GM19452 (cell line): ENCODE results near the gene DCDC1.
"Not testable (repeated sequence)": the region's sequence is repeated elsewhere in the genome, so short reads cannot be mapped to it uniquely, and the experiment has no call there.

Source experiments
- ATAC-seq: cut with Tn5 transposase; IDR thresholded peaks from one replicate; pipeline ENCODE4 v1.9.1; 2021; ENCODE audit not compliant: unreplicated experiment

The DCDC1 gene

DNA sequence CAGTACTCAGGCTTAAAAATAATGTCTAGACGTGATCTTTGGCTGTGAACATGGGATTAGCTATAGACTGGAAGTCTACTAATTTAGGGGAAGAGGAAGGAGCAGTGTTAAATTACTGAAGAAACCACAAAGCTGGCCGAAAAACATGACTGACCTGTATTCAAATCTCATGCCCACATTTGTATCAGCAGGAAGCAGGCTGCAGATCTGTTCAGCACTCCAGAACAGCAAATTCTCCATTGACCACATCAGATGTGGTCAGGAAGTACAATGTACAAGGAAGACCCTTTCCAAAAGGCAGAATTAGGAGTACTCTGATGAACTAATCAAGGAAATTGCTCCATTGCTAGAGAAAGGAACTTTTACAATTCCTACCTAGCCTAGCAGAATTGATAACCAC is 31.7 kb downstream of the DCDC1 start:
- ATAC-seq, result no peak

DNA sequence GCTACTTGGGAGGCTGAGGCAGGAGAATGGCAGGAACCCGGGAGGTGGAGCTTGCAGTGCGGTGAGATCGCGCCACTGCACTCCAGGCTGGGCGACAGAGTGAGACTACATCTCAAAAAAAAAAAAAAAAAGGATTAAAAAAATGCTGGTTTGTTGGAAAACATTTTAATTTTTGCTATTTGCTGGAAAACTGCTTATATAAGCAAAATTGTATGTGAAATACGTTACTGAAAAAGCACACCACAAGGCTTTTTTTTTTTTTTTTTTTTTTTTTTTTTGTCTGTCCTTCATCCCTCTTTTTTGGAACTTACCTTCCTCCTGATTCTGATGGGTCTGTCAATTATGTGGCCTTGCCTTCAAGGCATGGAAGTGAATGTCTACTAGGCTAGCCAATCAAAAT is 40.8 kb downstream of the DCDC1 start:
- ATAC-seq, result no peak

DNA sequence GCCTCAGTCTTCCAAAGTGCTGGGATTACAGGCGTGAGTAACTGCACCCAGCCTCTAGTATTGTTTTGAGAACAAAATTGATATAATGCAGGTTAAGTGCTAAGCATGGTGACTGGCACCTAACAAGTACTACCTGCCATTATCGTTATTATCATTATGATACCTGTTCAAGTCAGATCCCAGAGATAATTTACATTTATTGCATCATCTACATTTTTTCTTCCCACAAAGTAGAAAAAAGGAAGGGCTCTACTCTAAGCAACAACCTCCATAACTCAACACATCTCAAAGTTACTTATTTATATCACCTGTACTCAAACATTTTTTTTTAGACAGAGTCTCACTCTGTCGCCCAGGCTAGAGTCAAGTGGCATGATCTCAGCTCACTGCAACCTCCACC is 42.1 kb downstream of the DCDC1 start:
- no peak for ATAC-seq

DNA sequence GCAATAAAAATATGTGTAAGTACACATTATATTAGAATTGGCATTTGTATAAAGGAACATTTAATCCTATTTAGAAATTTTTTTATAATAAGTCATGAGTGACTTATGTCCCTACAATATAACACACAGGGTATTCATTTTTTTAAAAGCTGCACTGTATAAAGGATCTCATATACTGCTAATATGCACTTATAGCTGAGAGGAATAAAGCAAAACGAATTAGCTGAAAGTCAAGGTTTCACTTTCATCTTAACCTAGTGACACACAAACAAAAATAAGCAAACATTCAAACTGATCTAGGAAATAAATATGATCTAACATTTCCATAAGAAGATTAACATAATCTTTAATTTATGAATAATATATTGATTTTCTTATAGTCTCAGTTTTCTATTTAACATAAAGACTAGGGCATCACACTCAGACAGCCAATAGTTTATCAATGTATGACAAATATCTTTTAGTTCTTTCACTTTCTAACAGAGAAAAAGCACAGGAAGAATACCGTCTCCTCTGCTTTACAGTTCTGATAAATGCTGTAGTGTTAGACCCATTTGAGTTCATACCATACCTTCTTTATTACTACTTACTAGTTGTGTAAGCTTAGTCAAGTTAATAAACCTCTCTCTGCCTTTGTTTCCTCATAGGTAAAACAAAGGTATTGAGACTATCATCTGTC is 42.9 kb downstream of the DCDC1 start:
- ATAC-seq, result peak; percentile 72

DNA sequence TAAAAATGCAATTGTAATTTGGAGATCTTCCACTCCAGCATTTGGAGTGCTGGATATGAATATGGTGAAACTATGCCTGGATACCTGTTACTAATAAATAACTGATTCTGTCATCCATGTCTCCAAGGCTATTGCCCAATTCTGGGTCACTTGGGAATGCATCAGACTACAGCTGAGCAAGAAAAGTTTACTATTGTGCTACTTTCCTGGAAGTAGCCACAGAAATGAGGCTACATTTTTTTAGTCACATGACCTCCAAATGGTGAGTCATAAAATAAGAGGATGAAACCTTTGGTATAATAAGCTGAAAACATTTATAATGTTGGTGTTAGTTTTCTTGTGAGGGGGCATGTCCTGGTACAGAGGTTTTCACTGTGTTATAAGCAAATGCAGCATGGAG is 44.4 kb downstream of the DCDC1 start:
- ATAC-seq, result no peak

GRCh38 chr11:31323145-31323544 is 46.4 kb downstream of the DCDC1 start:
- no peak for ATAC-seq

DNA sequence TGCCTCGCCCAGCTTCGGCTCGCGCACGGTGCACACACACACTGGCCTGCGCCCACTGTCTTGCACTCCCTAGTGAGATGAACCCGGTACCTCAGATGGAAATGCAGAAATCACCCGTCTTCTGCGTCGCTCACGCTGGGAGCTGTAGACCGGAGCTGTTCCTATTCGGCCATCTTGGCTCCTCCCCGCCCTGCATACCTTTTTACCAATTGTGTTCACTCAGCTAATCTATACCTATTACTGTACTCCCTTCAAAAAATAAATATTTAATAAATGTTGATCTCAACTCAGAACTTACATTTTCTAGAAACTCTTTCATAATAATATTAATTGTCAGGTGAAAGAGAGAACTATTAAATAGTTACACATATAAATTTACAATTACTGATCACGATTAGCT is 48.0 kb downstream of the DCDC1 start:
- ATAC-seq, result not testable (repeated sequence)

- no peak for ATAC-seq
Measured at GRCh38 chr11:31303644-31304180, 65.8 kb downstream of the DCDC1 start.

DNA sequence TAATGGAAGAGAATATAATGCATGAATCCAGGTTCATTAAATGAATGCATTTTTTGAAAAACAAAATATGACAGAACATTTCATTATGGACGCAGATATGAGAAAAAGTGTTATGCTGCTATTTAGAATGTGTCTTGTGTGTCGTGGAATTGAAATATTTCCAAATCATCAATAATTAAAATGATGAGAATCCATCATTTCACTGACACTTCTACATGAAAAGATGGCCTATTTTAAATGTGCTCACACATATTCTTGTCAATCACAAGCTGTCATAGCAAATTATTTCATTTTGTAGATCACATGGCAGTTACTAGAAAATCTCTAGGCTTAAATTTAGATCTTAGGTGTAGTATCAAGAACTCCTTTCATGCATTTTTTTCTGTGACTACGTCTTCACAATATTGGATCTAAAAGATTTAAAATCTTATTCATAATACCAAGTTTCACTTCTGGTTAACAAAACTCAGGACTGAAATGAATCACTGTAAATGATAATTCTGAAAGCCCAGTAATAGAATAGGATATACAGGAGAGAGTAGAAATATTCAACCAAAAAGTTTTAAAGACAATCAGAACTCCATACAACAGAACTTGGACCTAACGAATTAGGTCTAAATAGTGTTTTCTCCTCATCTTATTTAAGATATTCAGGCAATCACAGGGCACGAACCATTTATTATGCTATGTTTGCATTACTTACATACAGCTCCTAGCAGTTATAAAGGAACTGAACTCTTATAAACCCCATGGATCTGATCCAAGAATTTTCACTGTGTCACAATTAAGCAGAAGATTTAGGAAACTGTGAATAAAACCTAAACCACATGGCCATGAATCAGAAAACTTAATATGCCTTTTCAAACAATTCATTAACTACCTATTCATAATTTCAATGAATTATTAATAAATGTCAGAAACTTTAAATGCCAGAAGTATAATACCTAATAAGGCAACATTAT is 67.7 kb downstream of the DCDC1 start:
- ATAC-seq, result no peak

DNA sequence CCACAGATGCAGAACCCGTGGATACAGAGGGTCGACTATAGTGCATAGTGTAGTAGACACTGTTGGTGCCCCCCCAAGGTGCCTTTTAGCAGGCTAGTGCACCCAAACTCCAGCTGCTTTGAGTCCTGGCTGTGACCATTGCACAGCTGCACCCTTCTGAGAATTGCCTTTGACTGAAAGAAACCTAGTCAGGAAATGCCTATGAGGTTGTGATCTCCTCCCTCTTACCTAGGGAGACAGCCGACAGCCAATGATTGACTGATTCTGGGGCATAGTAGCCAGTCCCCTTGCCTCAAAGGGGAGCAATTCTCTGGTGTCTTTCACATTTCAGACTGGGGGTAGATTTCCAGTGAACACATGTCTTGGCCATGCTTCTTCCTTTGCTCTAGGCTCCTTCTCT is 74.2 kb downstream of the DCDC1 start:
- no peak for ATAC-seq

GRCh38 chr11:31273527-31273926 is 96.0 kb downstream of the DCDC1 start:
- ATAC-seq, result not testable (repeated sequence)

DNA sequence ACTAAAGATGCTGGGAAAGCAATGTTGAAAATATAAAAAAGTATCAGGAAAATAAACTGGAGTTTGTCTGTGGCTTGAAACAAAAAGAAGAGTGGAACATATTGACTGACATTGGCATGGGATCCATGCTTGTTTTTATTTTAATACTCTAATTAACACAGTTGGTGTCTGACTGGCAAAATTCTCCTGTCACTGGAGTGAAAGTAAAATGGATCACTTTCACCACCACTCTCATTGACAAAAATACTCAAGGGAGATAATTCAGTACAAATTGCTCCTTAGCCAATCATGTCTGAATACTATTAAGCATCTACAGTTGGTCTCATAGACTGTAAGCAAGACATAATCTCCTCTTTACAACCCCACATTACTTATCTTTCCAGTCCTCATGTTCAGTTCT is 101.8 kb downstream of the DCDC1 start:
- ATAC-seq, result no peak

- ATAC-seq, result no peak
Measured at GRCh38 chr11:31264834-31265233, 104.7 kb downstream of the DCDC1 start.

GRCh38 chr11:31262761-31263160 is 106.8 kb downstream of the DCDC1 start:
- ATAC-seq, result no peak

DNA sequence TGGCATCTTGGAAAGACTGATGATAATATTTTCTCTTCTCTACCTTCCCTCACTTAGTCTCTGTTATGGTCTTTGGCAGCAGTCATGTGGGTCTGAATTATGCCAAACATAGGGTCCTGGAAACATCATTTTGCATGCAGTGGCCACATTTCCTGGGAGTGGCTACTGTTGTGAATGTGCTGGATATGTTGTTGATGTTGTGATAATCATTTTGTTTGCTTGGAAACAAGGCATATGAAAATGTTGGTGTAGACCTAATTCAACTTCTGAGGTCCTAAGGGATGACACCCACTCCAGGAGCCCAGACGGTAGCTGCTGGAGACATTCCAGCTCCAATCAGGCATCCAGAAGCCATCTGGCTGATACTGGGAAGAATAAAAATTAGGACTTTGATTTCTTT is 109.7 kb downstream of the DCDC1 start:
- ATAC-seq, result no peak

GRCh38 chr11:31254415-31254814 is 115.1 kb downstream of the DCDC1 start:
- ATAC-seq, result no peak

GRCh38 chr11:31248768-31249167 is 120.8 kb downstream of the DCDC1 start:
- ATAC-seq, result no peak

DNA sequence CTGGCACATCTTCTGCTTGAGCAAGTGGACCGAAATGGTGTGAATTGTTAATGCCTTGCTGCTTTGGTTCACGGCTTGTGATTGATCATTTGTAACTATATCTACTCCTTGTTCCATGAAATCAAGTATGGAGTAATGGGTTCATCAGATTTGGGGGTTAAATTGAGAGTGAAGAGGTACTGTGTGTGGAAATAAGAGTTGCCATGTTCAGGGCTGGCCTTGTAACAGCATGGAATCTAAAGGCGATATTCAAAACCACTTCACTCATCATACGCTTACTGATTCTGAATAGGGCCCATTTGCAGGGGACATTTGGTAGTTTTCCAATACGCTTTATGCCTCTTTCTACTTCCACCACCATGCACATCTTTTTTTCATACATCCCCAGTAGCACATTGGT is 122.2 kb downstream of the DCDC1 start:
- no peak for ATAC-seq

DNA sequence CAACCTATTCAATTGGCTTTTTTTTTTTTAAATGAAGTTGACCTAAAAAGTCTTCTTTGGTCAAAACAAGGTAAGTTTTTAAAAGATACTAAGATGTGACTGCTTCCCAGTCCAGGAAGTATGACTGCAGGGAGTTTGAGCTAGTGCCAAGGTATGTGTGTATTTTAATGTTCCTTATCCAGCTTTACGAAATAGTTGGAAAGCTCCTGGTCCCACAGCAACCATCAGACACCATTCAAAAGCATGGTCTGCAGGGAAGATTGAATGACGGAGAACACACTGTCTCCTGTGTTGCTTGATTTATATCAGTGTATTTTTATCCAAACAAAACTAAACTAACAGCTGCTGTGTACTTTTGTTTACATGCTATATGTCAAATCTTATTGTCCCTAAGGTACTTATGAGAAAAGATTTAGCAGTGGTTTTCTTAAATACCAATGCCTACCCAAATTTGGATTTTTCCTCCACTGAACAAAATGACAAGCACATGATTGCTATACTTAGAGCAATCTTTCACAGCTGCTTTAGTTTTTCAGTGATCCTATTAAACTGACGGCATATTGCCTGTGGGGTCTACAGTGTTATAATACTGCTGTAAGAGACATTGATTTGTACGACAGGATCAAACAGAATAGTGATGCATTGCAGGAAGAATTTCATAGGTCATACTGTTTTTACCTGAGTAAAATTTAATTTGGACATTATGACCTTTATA is 122.9 kb downstream of the DCDC1 start:
- ATAC-seq, result no peak

DNA sequence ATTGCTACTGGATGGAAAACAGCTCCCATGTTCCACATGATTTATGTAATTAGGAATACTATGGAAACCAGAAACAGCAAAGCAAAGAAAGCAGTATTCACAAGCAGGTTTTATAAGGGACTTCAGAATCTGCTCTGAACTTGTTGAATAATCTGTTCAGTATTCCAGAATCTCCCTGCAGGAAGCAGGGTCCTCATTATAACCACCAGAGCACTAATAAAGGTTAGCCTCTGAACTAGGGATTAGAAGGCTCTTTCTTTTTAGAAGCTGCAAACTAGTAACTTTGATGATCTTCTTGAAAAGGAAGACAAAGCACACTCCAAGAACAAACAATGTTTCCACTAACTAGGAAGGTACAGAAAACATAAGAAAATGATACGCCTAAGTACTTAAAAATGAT is 125.8 kb downstream of the DCDC1 start:
- ATAC-seq, result no peak

DNA sequence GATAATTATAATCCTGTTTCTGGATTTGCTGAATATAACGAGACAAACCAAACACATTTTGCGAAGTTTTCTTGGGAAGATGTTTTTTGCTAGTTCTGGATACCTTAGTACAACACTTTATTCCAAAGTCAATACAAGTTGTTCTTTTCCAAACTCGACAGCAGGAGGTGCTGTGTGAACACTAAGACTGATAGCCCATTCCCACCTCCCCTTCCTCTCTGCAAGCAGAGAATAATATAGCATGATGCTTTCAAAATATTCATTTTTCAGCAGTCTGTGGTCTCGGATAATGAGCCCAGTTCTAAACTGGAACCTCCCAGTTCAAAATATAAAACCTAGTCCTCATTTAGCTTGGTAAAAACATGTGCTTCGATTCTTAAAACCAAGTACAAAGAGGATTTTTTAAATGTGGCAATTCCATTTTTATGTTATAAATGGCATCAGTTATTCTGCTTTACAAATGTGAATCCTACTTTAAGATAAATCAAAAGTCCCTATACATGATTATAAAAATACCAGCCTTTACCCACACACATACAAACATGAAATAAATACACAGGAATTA is 129.1 kb downstream of the DCDC1 start:
- ATAC-seq, result no peak
